ENCODE data around the gene HLA-DOB.

DNA sequence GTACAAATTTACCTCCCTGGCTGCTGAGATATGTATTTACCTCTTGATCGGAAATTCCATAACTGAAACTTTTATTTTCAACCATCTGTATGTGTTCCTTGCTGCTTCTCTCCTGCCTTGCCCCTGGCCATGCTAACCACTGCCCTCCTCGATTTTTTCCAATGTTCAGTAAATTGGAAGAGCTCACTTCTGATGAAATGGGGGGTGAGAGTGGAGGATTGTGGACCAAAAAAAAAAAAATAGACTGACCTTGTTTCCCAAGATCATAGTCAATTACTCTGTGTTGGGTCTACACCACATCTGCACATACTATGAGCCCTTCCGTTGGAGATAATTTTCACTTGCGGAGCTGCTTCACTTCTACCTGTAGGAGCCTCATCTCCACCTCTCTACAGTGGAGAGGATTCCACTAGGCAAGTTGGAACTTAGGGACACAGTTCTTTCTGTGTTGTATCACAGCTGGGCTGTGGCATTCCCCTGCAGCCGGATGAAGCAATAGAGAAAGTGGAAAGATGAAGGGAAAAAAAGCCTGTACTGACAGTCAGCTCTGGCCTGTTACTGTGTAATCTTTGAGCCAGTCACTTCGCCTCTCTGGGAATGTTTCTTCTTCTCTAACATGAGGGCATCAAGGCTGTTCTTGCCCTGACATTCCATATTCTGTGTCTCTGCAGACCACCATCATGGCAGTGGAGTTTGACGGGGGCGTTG, 38.8 kb upstream of the HLA-DOB start:
- no peak for TF ChIP-seq SP1 (IDR thresholded peaks at IDR 0.05)
- TF ChIP-seq L3MBTL2 (conservative IDR thresholded peaks at IDR 0.05), result no peak
- TF ChIP-seq CTBP1 (IDR thresholded peaks at IDR 0.05; ENCODE audit: borderline replicate concordance), result no peak
- TF ChIP-seq TARDBP (IDR thresholded peaks at IDR 0.05), result no peak
- TF ChIP-seq PKNOX1 (IDR thresholded peaks at IDR 0.05), result no peak
- TF ChIP-seq FOXM1 (IDR thresholded peaks at IDR 0.05; ENCODE audit: borderline replicate concordance), result no peak
- no peak for TF ChIP-seq NFRKB (IDR thresholded peaks at IDR 0.05)

Measured in HEK293T (cell line).